Ascending aorta (tissue), 2 donors: ENCODE measurements around the gene REPIN1. TPM values are rescaled to one million over a fixed set of nuclear protein-coding genes. Genes with fewer than 3 reads are reported as not detected.
A peak's percentile ranks its signal among the peaks of the same experiment; 100 is the strongest.

Experiments used
- DNase-seq, 2 donors: peaks; one replicate each; pipeline ENCODE4 v3.0.0-alpha.2; 2019; ENCODE audit warnings: low spot score in 2 of 2
- H3K27ac ChIP-seq, 2 donors: fragments of 200-600 bp; sonication (generic); one replicate each; pipeline ENCODE4 v1.5.1; 2016 to 2017; ENCODE audit warnings: mild to moderate bottlenecking in 1 of 2
- H3K27me3 ChIP-seq: fragments of 200-600 bp; sonication (generic); one replicate; pipeline ENCODE4 v1.5.1; 2017
- H3K36me3 ChIP-seq, 2 donors: fragments of 200-600 bp; sonication (generic); one replicate each; pipeline ENCODE4 v1.5.1; 2016
- H3K4me1 ChIP-seq, 2 donors: fragments of 200-600 bp; sonication (generic); one replicate each; pipeline ENCODE4 v1.5.1; 2016 to 2017; ENCODE audit warnings: mild to moderate bottlenecking in 1 of 2
- H3K4me3 ChIP-seq, 2 donors: fragments of 200-600 bp; sonication (generic); one replicate each; pipeline ENCODE4 v1.5.1; 2016 to 2017; ENCODE audit warnings: mild to moderate bottlenecking in 1 of 2
- H3K9me3 ChIP-seq, 2 donors: fragments of 200-600 bp; sonication (generic); one replicate each; pipeline ENCODE4 v1.5.1; 2016
- CTCF ChIP-seq, 3 experiments: fragments of 200-600 bp in 2 of 3; fragments of 450-650 bp in 1 of 3; sonication (generic) in 2 of 3; IDR thresholded peaks; one replicate each; pipeline ENCODE4 v1.5.1; 2016 to 2019; ENCODE audit warnings: antibody characterized with exemption in 3 of 3, mild to moderate bottlenecking in 1 of 3, moderate library complexity in 1 of 3
- intact Hi-C: fragments of 100-400 bp; cut with DNase I; formaldehyde crosslinking; loops from one replicate; pipeline ENCODE4 v1.15.1; 2023
- total RNA-seq: library from RNA; depleted of rRNA; stranded (reverse); fragments of >200 nt; gene quantifications from one replicate; pipeline ENCODE4 v1.1.0, GENCODE V29; 2016

Gene REPIN1
- total RNA-seq, 1 donor from 2014 or later: 123 TPM

GRCh38 chr7:150372271-150373048 is 3.8 kb downstream of the REPIN1 start:
- no peak for TF ChIP-seq CTCF (IDR thresholded peaks at IDR 0.05)
- Histone ChIP-seq H3K9me3 (no peaks in the 10 kb centered on the region), H3K4me1 (peaks cover 8 to 11% of the 10 kb centered on the region in 2 donors), H3K27ac (no peak overlapping the region), H3K27me3 (no peaks in the 10 kb centered on the region), H3K4me3 (no peak overlapping the region), H3K36me3 (peaks cover 29 to 47% of the 10 kb centered on the region in 2 donors)
- intact Hi-C loops: loop anchor here (10.0 kb wide), 2 partner anchors 658 to 1108 kb away; partner anchors contain the start of gene ZNF783
- DNase-seq: peak in 1 of 2 donors; percentile 56

- Histone ChIP-seq H3K27ac (no peak overlapping the region), H3K36me3 (peaks cover 29 to 47% of the 10 kb centered on the region in 2 donors), H3K9me3 (no peaks in the 10 kb centered on the region), H3K4me1 (peaks cover 8 to 11% of the 10 kb centered on the region in 2 donors), H3K4me3 (no peak overlapping the region), H3K27me3 (no peaks in the 10 kb centered on the region)
- intact Hi-C loops: loop anchor here (10.0 kb wide), 2 partner anchors 658 to 1108 kb away; partner anchors contain the start of gene ZNF783
- no peak for TF ChIP-seq CTCF (IDR thresholded peaks at IDR 0.05)
- DNase-seq: peak in 1 of 2 donors; percentile 55
Observed at GRCh38 chr7:150373049-150373801, 4.6 kb downstream of the REPIN1 start.

- peaks cover 29 to 47% of the 10 kb centered on the region in 2 donors for H3K36me3 ChIP-seq
- intact Hi-C loops: loop anchor here (10.0 kb wide), 2 partner anchors 659 to 1109 kb away; partner anchors contain the start of gene ZNF783
- no peaks in the 10 kb centered on the region for H3K9me3 ChIP-seq
- H3K4me3 ChIP-seq: no peak overlapping the region
- H3K27ac ChIP-seq: no peak overlapping the region
- H3K4me1 ChIP-seq: peaks cover 8 to 11% of the 10 kb centered on the region in 2 donors
- no peaks in the 10 kb centered on the region for H3K27me3 ChIP-seq
- DNase-seq: peak in 1 of 2 donors; percentile 37
- no peak for TF ChIP-seq CTCF (IDR thresholded peaks at IDR 0.05)
Observed at GRCh38 chr7:150374026-150374425, 5.4 kb downstream of the REPIN1 start.

GRCh38 chr7:150374472-150374871 is 5.8 kb downstream of the REPIN1 start:
- no peak overlapping the region for H3K27ac ChIP-seq
- H3K4me1 ChIP-seq: peaks cover 7 to 11% of the 10 kb centered on the region in 2 donors
- H3K36me3 ChIP-seq: peaks cover 29 to 47% of the 10 kb centered on the region in 2 donors
- H3K4me3 ChIP-seq: no peak overlapping the region
- TF ChIP-seq CTCF (IDR thresholded peaks at IDR 0.05): no peak
- no peaks in the 10 kb centered on the region for H3K27me3 ChIP-seq
- intact Hi-C loops: loop anchor here (10.0 kb wide), 2 partner anchors 660 to 1110 kb away; partner anchors contain the start of gene ZNF783
- H3K9me3 ChIP-seq: no peaks in the 10 kb centered on the region
- DNase-seq: peak in 1 of 2 donors; percentile 38

- Histone ChIP-seq H3K4me1 (peaks cover 0 to 6% of the 10 kb centered on the region in 2 donors), H3K36me3 (peaks cover 27 to 39% of the 10 kb centered on the region in 2 donors), H3K27me3 (no peaks in the 10 kb centered on the region), H3K4me3 (no peak overlapping the region), H3K9me3 (no peaks in the 10 kb centered on the region), H3K27ac (no peak overlapping the region)
- TF ChIP-seq CTCF (IDR thresholded peaks at IDR 0.05): no peak
- intact Hi-C loops: loop anchor here (5.0 to 10.0 kb wide), 4 partner anchors 504 to 1111 kb away; partner anchors contain the start of genes ATP6V0E2, ZNF783 and ZNF862
- peak in 1 of 2 donors; percentile 44 for DNase-seq
Observed at GRCh38 chr7:150375662-150376521, 7.3 kb downstream of the REPIN1 start.
